ENCODE results near the gene NDUFAF3. TPM values are rescaled to one million over a fixed set of nuclear protein-coding genes. Genes with fewer than 3 reads are reported as not detected.

The NDUFAF3 gene
- total and polyA plus RNA-seq, 2 donors from 2014 or later, result 106 to 190 TPM

GRCh38 chr3:48979451-48979850 is 42.5 kb upstream of the NDUFAF3 start:
- Histone ChIP-seq H3K27me3 (ENCODE audit: control insufficient read depth, insufficient read depth, low read length) (no peaks in the 10 kb centered on the region), H3K4me1 (ENCODE audit: control insufficient read depth in 2 of 3, insufficient read depth in 2 of 3, low read depth in 1 of 3, low read length in 3 of 3) (no peaks in the 10 kb centered on the region), H3K4me3 (ENCODE audit: low read length in 3 of 3) (no peak overlapping the region), H3K27ac (ENCODE audit: low read depth in 2 of 2, low read length in 2 of 2) (no peak overlapping the region), H3K36me3 (ENCODE audit: control insufficient read depth in 2 of 3, insufficient read depth in 3 of 3, low read length in 3 of 3) (peaks cover 16 to 67% (median 39%) of the 10 kb centered on the region in 3 donors), H3K9me3 (ENCODE audit: control insufficient read depth in 2 of 3, insufficient read depth in 1 of 3, low read length in 3 of 3) (no peaks in the 10 kb centered on the region), H3K9ac (ENCODE audit: low read length in 3 of 3) (no peak overlapping the region)
- TF ChIP-seq CTCF (IDR thresholded peaks at IDR 0.05; ENCODE audit: borderline replicate concordance, extremely low read depth, insufficient read depth), result no peak
- intact Hi-C loops (cut with DNase I), result no loop called here
- no peak for FAIRE-seq
- DNase-seq, result no peak

- Histone ChIP-seq H3K27ac (ENCODE audit: low read depth in 2 of 2, low read length in 2 of 2) (no peak overlapping the region), H3K9me3 (ENCODE audit: control insufficient read depth in 2 of 3, insufficient read depth in 1 of 3, low read length in 3 of 3) (no peaks in the 10 kb centered on the region), H3K27me3 (ENCODE audit: control insufficient read depth, insufficient read depth, low read length) (no peaks in the 10 kb centered on the region), H3K9ac (ENCODE audit: low read length in 3 of 3) (no peak overlapping the region), H3K36me3 (ENCODE audit: control insufficient read depth in 2 of 3, insufficient read depth in 3 of 3, low read length in 3 of 3) (peaks cover 13 to 65% (median 36%) of the 10 kb centered on the region in 3 donors), H3K4me3 (ENCODE audit: low read length in 3 of 3) (no peak overlapping the region), H3K4me1 (ENCODE audit: control insufficient read depth in 2 of 3, insufficient read depth in 2 of 3, low read depth in 1 of 3, low read length in 3 of 3) (no peaks in the 10 kb centered on the region)
- DNase-seq, result no peak
- intact Hi-C loops (cut with DNase I), result no loop called here
- FAIRE-seq, result no peak
- no peak for TF ChIP-seq CTCF (IDR thresholded peaks at IDR 0.05; ENCODE audit: borderline replicate concordance, extremely low read depth, insufficient read depth)
These were observed 41.6 kb upstream of the NDUFAF3 start for GRCh38 chr3:48980295-48980694.

- intact Hi-C loops (cut with DNase I), result no loop called here
- DNase-seq (no peak), FAIRE-seq (no peak)
- Histone ChIP-seq H3K36me3 (ENCODE audit: control insufficient read depth in 2 of 3, insufficient read depth in 3 of 3, low read length in 3 of 3) (peaks cover 13 to 57% (median 39%) of the 10 kb centered on the region in 3 donors), H3K27me3 (ENCODE audit: control insufficient read depth, insufficient read depth, low read length) (no peaks in the 10 kb centered on the region), H3K4me1 (ENCODE audit: control insufficient read depth in 2 of 3, insufficient read depth in 2 of 3, low read depth in 1 of 3, low read length in 3 of 3) (no peaks in the 10 kb centered on the region), H3K9ac (ENCODE audit: low read length in 3 of 3) (no peak overlapping the region), H3K9me3 (ENCODE audit: control insufficient read depth in 2 of 3, insufficient read depth in 1 of 3, low read length in 3 of 3) (no peaks in the 10 kb centered on the region), H3K4me3 (ENCODE audit: low read length in 3 of 3) (no peak overlapping the region), H3K27ac (ENCODE audit: low read depth in 2 of 2, low read length in 2 of 2) (no peak overlapping the region)
- TF ChIP-seq CTCF (IDR thresholded peaks at IDR 0.05; ENCODE audit: borderline replicate concordance, extremely low read depth, insufficient read depth), result no peak
These were observed 39.9 kb upstream of the NDUFAF3 start for GRCh38 chr3:48982016-48982415.

GRCh38 chr3:48982686-48983085 is 39.2 kb upstream of the NDUFAF3 start:
- Histone ChIP-seq H3K27ac (ENCODE audit: low read depth in 2 of 2, low read length in 2 of 2) (no peak overlapping the region), H3K36me3 (ENCODE audit: control insufficient read depth in 2 of 3, insufficient read depth in 3 of 3, low read length in 3 of 3) (peaks cover 13 to 54% (median 39%) of the 10 kb centered on the region in 3 donors), H3K4me3 (ENCODE audit: low read length in 3 of 3) (no peak overlapping the region), H3K9ac (ENCODE audit: low read length in 3 of 3) (no peak overlapping the region), H3K4me1 (ENCODE audit: control insufficient read depth in 2 of 3, insufficient read depth in 2 of 3, low read depth in 1 of 3, low read length in 3 of 3) (no peaks in the 10 kb centered on the region), H3K27me3 (ENCODE audit: control insufficient read depth, insufficient read depth, low read length) (no peaks in the 10 kb centered on the region), H3K9me3 (ENCODE audit: control insufficient read depth in 2 of 3, insufficient read depth in 1 of 3, low read length in 3 of 3) (no peaks in the 10 kb centered on the region)
- FAIRE-seq, result no peak
- intact Hi-C loops (cut with DNase I), result no loop called here
- DNase-seq, result no peak
- TF ChIP-seq CTCF (IDR thresholded peaks at IDR 0.05; ENCODE audit: borderline replicate concordance, extremely low read depth, insufficient read depth), result no peak
